ENCODE results near the gene FRRS1L. TPM values are rescaled to one million over a fixed set of nuclear protein-coding genes. Genes with fewer than 3 reads are reported as not detected.

Gene FRRS1L
- polyA plus RNA-seq, 2 donors, result 0.08 to 0.20 TPM

GRCh38 chr9:109113892-109114609, 53.0 kb downstream of the FRRS1L start:
- H3K4me1 ChIP-seq (ENCODE audit: control insufficient read depth in 2 of 2, insufficient read depth in 2 of 2, low read length in 1 of 2), result peaks cover 0 to 4% of the 10 kb centered on the region in 2 donors
- no peaks in the 10 kb centered on the region for H3K36me3 ChIP-seq (ENCODE audit: control insufficient read depth in 2 of 2, insufficient read depth in 2 of 2, low read length in 1 of 2)
- H3K27ac ChIP-seq (ENCODE audit: low read depth in 2 of 2, low read length in 1 of 2), result no peak overlapping the region
- no peaks in the 10 kb centered on the region for H3K9me3 ChIP-seq (ENCODE audit: control insufficient read depth in 2 of 2, insufficient read depth in 1 of 2, low read depth in 1 of 2, low read length in 1 of 2)
- WGBS, 2 donors, result 83 to 87% methylated on average over 12 of the region's 12 CpGs
- H3K4me3 ChIP-seq (ENCODE audit: low read depth in 1 of 2, low read length in 2 of 2), result no peak overlapping the region
- no peaks in the 10 kb centered on the region for H3K27me3 ChIP-seq (ENCODE audit: control insufficient read depth in 1 of 2, insufficient read depth in 2 of 2, low read length in 2 of 2)

GRCh38 chr9:109113254-109113653, 53.8 kb downstream of the FRRS1L start:
- H3K9me3 ChIP-seq (ENCODE audit: control insufficient read depth in 2 of 2, insufficient read depth in 1 of 2, low read depth in 1 of 2, low read length in 1 of 2), result no peaks in the 10 kb centered on the region
- WGBS, 2 donors, result 56 to 60% methylated on average over 3 of the region's 3 CpGs
- H3K27me3 ChIP-seq (ENCODE audit: control insufficient read depth in 1 of 2, insufficient read depth in 2 of 2, low read length in 2 of 2), result no peaks in the 10 kb centered on the region
- H3K4me3 ChIP-seq (ENCODE audit: low read depth in 1 of 2, low read length in 2 of 2), result no peak overlapping the region
- no peak overlapping the region for H3K27ac ChIP-seq (ENCODE audit: low read depth in 2 of 2, low read length in 1 of 2)
- peaks cover 0 to 4% of the 10 kb centered on the region in 2 donors for H3K4me1 ChIP-seq (ENCODE audit: control insufficient read depth in 2 of 2, insufficient read depth in 2 of 2, low read length in 1 of 2)
- no peaks in the 10 kb centered on the region for H3K36me3 ChIP-seq (ENCODE audit: control insufficient read depth in 2 of 2, insufficient read depth in 2 of 2, low read length in 1 of 2)

GRCh38 chr9:109110329-109111021, 56.6 kb downstream of the FRRS1L start:
- 21 to 25% methylated on average over 5 of the region's 5 CpGs for WGBS, 2 donors

GRCh38 chr9:109109967-109110328, 57.1 kb downstream of the FRRS1L start:
- Histone ChIP-seq H3K4me1 (ENCODE audit: control insufficient read depth in 2 of 2, insufficient read depth in 2 of 2, low read length in 1 of 2) (peaks cover 0 to 2% of the 10 kb centered on the region in 2 donors), H3K27me3 (ENCODE audit: control insufficient read depth in 1 of 2, insufficient read depth in 2 of 2, low read length in 2 of 2) (no peaks in the 10 kb centered on the region), H3K9me3 (ENCODE audit: control insufficient read depth in 2 of 2, insufficient read depth in 1 of 2, low read depth in 1 of 2, low read length in 1 of 2) (no peaks in the 10 kb centered on the region), H3K36me3 (ENCODE audit: control insufficient read depth in 2 of 2, insufficient read depth in 2 of 2, low read length in 1 of 2) (no peaks in the 10 kb centered on the region), H3K4me3 (ENCODE audit: low read depth in 1 of 2, low read length in 2 of 2) (no peak overlapping the region), H3K27ac (ENCODE audit: low read depth in 2 of 2, low read length in 1 of 2) (peak overlapping the region in 1 of 2 donors; percentile 78)

More at GRCh38 chr9:109110329-109111021, 56.6 kb downstream of the FRRS1L start:
- Histone ChIP-seq H3K4me1 (ENCODE audit: control insufficient read depth in 2 of 2, insufficient read depth in 2 of 2, low read length in 1 of 2) (peaks cover 0 to 2% of the 10 kb centered on the region in 2 donors), H3K27me3 (ENCODE audit: control insufficient read depth in 1 of 2, insufficient read depth in 2 of 2, low read length in 2 of 2) (no peaks in the 10 kb centered on the region), H3K9me3 (ENCODE audit: control insufficient read depth in 2 of 2, insufficient read depth in 1 of 2, low read depth in 1 of 2, low read length in 1 of 2) (no peaks in the 10 kb centered on the region), H3K4me3 (ENCODE audit: low read depth in 1 of 2, low read length in 2 of 2) (peak overlapping the region in 1 of 2 donors; percentile 7), H3K36me3 (ENCODE audit: control insufficient read depth in 2 of 2, insufficient read depth in 2 of 2, low read length in 1 of 2) (no peaks in the 10 kb centered on the region), H3K27ac (ENCODE audit: low read depth in 2 of 2, low read length in 1 of 2) (peak overlapping the region; percentile 60 to 78)

GRCh38 chr9:109108318-109108717, 58.7 kb downstream of the FRRS1L start:
- 56 to 57% methylated on average over 4 of the region's 4 CpGs for WGBS, 2 donors
- H3K36me3 ChIP-seq (ENCODE audit: control insufficient read depth in 2 of 2, insufficient read depth in 2 of 2, low read length in 1 of 2), result peaks cover 0 to 2% of the 10 kb centered on the region in 2 donors
- H3K4me3 ChIP-seq (ENCODE audit: low read depth in 1 of 2, low read length in 2 of 2), result no peak overlapping the region
- H3K27ac ChIP-seq (ENCODE audit: low read depth in 2 of 2, low read length in 1 of 2), result no peak overlapping the region
- no peaks in the 10 kb centered on the region for H3K4me1 ChIP-seq (ENCODE audit: control insufficient read depth in 2 of 2, insufficient read depth in 2 of 2, low read length in 1 of 2)
- no peaks in the 10 kb centered on the region for H3K9me3 ChIP-seq (ENCODE audit: control insufficient read depth in 2 of 2, insufficient read depth in 1 of 2, low read depth in 1 of 2, low read length in 1 of 2)
- no peaks in the 10 kb centered on the region for H3K27me3 ChIP-seq (ENCODE audit: control insufficient read depth in 1 of 2, insufficient read depth in 2 of 2, low read length in 2 of 2)

- Histone ChIP-seq H3K27ac (ENCODE audit: low read depth in 2 of 2, low read length in 1 of 2) (no peak overlapping the region), H3K27me3 (ENCODE audit: control insufficient read depth in 1 of 2, insufficient read depth in 2 of 2, low read length in 2 of 2) (no peaks in the 10 kb centered on the region), H3K36me3 (ENCODE audit: control insufficient read depth in 2 of 2, insufficient read depth in 2 of 2, low read length in 1 of 2) (peaks cover 0 to 2% of the 10 kb centered on the region in 2 donors), H3K9me3 (ENCODE audit: control insufficient read depth in 2 of 2, insufficient read depth in 1 of 2, low read depth in 1 of 2, low read length in 1 of 2) (no peaks in the 10 kb centered on the region), H3K4me1 (ENCODE audit: control insufficient read depth in 2 of 2, insufficient read depth in 2 of 2, low read length in 1 of 2) (no peaks in the 10 kb centered on the region), H3K4me3 (ENCODE audit: low read depth in 1 of 2, low read length in 2 of 2) (no peak overlapping the region)
- 29 to 32% methylated on average over 4 of the region's 4 CpGs for WGBS, 2 donors
These were observed 59.4 kb downstream of the FRRS1L start for GRCh38 chr9:109107402-109108240.

- H3K4me1 ChIP-seq (ENCODE audit: control insufficient read depth in 2 of 2, insufficient read depth in 2 of 2, low read length in 1 of 2), result peaks cover 0 to 6% of the 10 kb centered on the region in 2 donors
- no peaks in the 10 kb centered on the region for H3K27me3 ChIP-seq (ENCODE audit: control insufficient read depth in 1 of 2, insufficient read depth in 2 of 2, low read length in 2 of 2)
- H3K36me3 ChIP-seq (ENCODE audit: control insufficient read depth in 2 of 2, insufficient read depth in 2 of 2, low read length in 1 of 2), result peaks cover 0 to 2% of the 10 kb centered on the region in 2 donors
- no peak overlapping the region for H3K27ac ChIP-seq (ENCODE audit: low read depth in 2 of 2, low read length in 1 of 2)
- WGBS, 2 donors, result 20 to 22% methylated on average over 3 of the region's 3 CpGs
- peak overlapping the region in 1 of 2 donors; percentile 33 for H3K4me3 ChIP-seq (ENCODE audit: low read depth in 1 of 2, low read length in 2 of 2)
- H3K9me3 ChIP-seq (ENCODE audit: control insufficient read depth in 2 of 2, insufficient read depth in 1 of 2, low read depth in 1 of 2, low read length in 1 of 2), result no peaks in the 10 kb centered on the region
These were observed 65.2 kb downstream of the FRRS1L start for GRCh38 chr9:109101810-109102209.

- peaks cover 0 to 2% of the 10 kb centered on the region in 2 donors for H3K36me3 ChIP-seq (ENCODE audit: control insufficient read depth in 2 of 2, insufficient read depth in 2 of 2, low read length in 1 of 2)
- peaks cover 0 to 6% of the 10 kb centered on the region in 2 donors for H3K4me1 ChIP-seq (ENCODE audit: control insufficient read depth in 2 of 2, insufficient read depth in 2 of 2, low read length in 1 of 2)
- no peaks in the 10 kb centered on the region for H3K27me3 ChIP-seq (ENCODE audit: control insufficient read depth in 1 of 2, insufficient read depth in 2 of 2, low read length in 2 of 2)
- no peaks in the 10 kb centered on the region for H3K9me3 ChIP-seq (ENCODE audit: control insufficient read depth in 2 of 2, insufficient read depth in 1 of 2, low read depth in 1 of 2, low read length in 1 of 2)
- 51 to 53% methylated on average over 3 of the region's 3 CpGs for WGBS, 2 donors
- no peak overlapping the region for H3K4me3 ChIP-seq (ENCODE audit: low read depth in 1 of 2, low read length in 2 of 2)
- peak overlapping the region in 1 of 2 donors; percentile 64 for H3K27ac ChIP-seq (ENCODE audit: low read depth in 2 of 2, low read length in 1 of 2)
These were observed 65.8 kb downstream of the FRRS1L start for GRCh38 chr9:109101202-109101595.

GRCh38 chr9:109100543-109101201, 66.4 kb downstream of the FRRS1L start:
- WGBS, 2 donors, result 76 to 93% methylated on average over 3 of the region's 3 CpGs
- Histone ChIP-seq H3K4me3 (ENCODE audit: low read depth in 1 of 2, low read length in 2 of 2) (no peak overlapping the region), H3K9me3 (ENCODE audit: control insufficient read depth in 2 of 2, insufficient read depth in 1 of 2, low read depth in 1 of 2, low read length in 1 of 2) (no peaks in the 10 kb centered on the region), H3K4me1 (ENCODE audit: control insufficient read depth in 2 of 2, insufficient read depth in 2 of 2, low read length in 1 of 2) (peaks cover 0 to 6% of the 10 kb centered on the region in 2 donors), H3K36me3 (ENCODE audit: control insufficient read depth in 2 of 2, insufficient read depth in 2 of 2, low read length in 1 of 2) (peaks cover 2% of the 10 kb centered on the region in 2 donors), H3K27ac (ENCODE audit: low read depth in 2 of 2, low read length in 1 of 2) (peak overlapping the region in 1 of 2 donors; percentile 42), H3K27me3 (ENCODE audit: control insufficient read depth in 1 of 2, insufficient read depth in 2 of 2, low read length in 2 of 2) (no peaks in the 10 kb centered on the region)

All from esophagus (tissue), 2 donors.